Right lobe of liver (tissue), 6 donors: ENCODE results near the gene PITX2. TPM values are rescaled to one million over a fixed set of nuclear protein-coding genes. Genes with fewer than 3 reads are reported as not detected.

ENCODE experiments used
- ATAC-seq, 4 donors: fragments of 200-7000 bp; cut with Tn5 transposase; one replicate each; pipeline ENCODE4 v1.9.1; 2020; ENCODE audit warnings: mild to moderate bottlenecking in 4 of 4, moderate library complexity in 4 of 4
- DNase-seq, 3 donors: peaks; one replicate each; pipeline ENCODE4 v3.0.0-alpha.2; 2020
- H3K27ac ChIP-seq, 3 donors: fragments of 200-600 bp; one replicate each; pipeline ENCODE4 v1.8.0; 2022
- H3K27me3 ChIP-seq, 2 donors: fragments of 200-600 bp; one replicate each; pipeline ENCODE4 v1.8.0; 2022
- H3K36me3 ChIP-seq, 4 donors: fragments of 200-600 bp; sonication (generic) in 1 of 4; one replicate each; pipeline versions ENCODE4 v1.5.1 to v1.8.0; 2017 to 2022; ENCODE audit warnings: control low read depth in 1 of 4
- H3K4me1 ChIP-seq, 4 donors: fragments of 200-600 bp; sonication (generic) in 1 of 4; one replicate each; pipeline versions ENCODE4 v1.5.1 to v1.8.0; 2017 to 2022; ENCODE audit warnings: control low read depth in 1 of 4
- H3K4me3 ChIP-seq, 3 donors: fragments of 200-600 bp; one replicate each; pipeline ENCODE4 v1.8.0; 2022
- H3K9me3 ChIP-seq, 4 donors: fragments of 200-600 bp; sonication (generic) in 1 of 4; one replicate each; pipeline versions ENCODE4 v1.5.1 to v1.8.0; 2017 to 2022; ENCODE audit warnings: control low read depth in 1 of 4
- CTCF ChIP-seq, 4 donors: fragments of 200-600 bp in 3 of 4; fragments of 450-650 bp in 1 of 4; IDR thresholded peaks; one replicate each; pipeline versions ENCODE4 v1.5.1 to v1.8.0; 2016 to 2022; ENCODE audit warnings: antibody characterized with exemption in 4 of 4, mild to moderate bottlenecking in 2 of 4
- POLR2A ChIP-seq: fragments of 450-650 bp; IDR thresholded peaks from one replicate; pipeline ENCODE4 v1.6.1; 2017; ENCODE audit warnings: antibody characterized with exemption, mild to moderate bottlenecking
- WGBS: methylation state at CpG from one replicate; pipeline ENCODE4 v1.1.6; 2018; ENCODE audit warnings: low coverage, low lambda C conversion rate; ENCODE audit not compliant: insufficient coverage; ENCODE audit errors: missing lambda C conversion rate; 5-methylcytosine and 5-hydroxymethylcytosine counted together
- intact Hi-C, 2 donors: fragments of 100-400 bp; cut with DNase I; formaldehyde crosslinking; loops; one replicate each; pipeline versions ENCODE4 v1.11.2 to v1.14.1; 2022
- total RNA-seq, 6 experiments: library from RNA; depleted of rRNA in 2 of 6; stranded (reverse); fragments of >200 nt in 2 of 6; fragmentation: NEBNext Ultra II Directional in 3 of 6; extraction: Animal tissue kit (Norgen Biotek cat#: 25700) in 3 of 6; gene quantifications; one replicate each; pipeline versions ENCODE4 v1.1.0 to v1.2.4, GENCODE V29; 2016 to 2023
- donor health status: DM: no; HTN: yes; CAD: no.
- donor health status: DM: no; HTN: no; CAD: no.
- donor health status: DM: no; HTN: no; CAD: no.
- donor health status: DM: no; HTN: yes; CAD: no.
- donor health status: DM: no; HTN: yes; CAD: no.

PITX2 gene
- total RNA-seq, 6 experiments from 2014 or later: not detected

DNA sequence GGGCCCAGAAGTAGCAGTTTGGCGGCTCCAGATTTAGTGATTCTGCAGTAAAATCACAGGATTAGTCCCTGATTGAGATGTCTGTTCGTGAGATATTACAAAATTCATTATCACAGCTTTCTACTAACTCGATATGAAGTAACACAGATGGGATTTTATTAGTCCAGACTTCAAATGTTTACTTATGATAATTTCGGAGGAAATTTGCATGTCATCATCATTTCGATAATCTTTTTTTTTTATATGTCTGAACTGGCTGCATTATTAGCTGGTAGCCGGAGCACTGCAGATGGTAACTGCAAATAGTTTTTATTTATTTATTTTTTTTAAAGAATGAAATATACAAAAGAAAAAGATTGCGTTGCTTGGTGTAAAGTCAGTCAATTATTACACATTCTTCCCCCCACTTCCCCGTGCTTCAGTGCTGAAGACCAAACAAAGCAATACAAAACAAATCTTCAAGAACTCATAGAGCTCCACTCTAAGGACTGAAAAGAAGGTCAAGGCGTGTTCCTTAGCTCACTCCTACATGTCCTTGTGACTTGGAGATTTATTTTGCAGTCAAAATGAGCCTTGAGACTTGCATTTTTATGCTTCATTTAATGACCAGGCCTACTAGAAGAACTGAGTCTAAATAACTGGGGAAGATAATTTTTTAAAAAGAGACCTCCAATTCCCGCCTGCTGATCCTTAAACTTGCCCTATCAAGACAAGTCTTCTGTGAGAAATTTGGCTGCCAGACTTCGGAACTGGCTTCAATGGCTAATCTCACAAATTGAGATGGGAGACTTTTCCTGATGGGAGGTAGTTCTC, 11.7 kb upstream of the PITX2 start:
- intact Hi-C loops: no loop called here
- no peak for ATAC-seq
- WGBS: 15% methylated on average over 11 of the region's 11 CpGs

GRCh38 chr4:110633358-110634341, 10.8 kb upstream of the PITX2 start:
- WGBS: 7% methylated on average over 48 of the region's 59 CpGs
- Histone ChIP-seq H3K9me3 (no peaks in the 10 kb centered on the region), H3K27ac (no peak overlapping the region), H3K27me3 (peaks cover 46 to 89% of the 10 kb centered on the region in 2 donors), H3K4me3 (no peak overlapping the region), H3K36me3 (no peaks in the 10 kb centered on the region), H3K4me1 (peaks cover 0 to 11% (median 2%) of the 10 kb centered on the region in 4 donors)
- ATAC-seq: no peak
- DNase-seq: no peak
- intact Hi-C loops: no loop called here
- TF ChIP-seq POLR2A (no peak), CTCF (IDR thresholded peaks at IDR 0.05) (no peak)

More for the DNA sequence above, 11.7 kb upstream of the PITX2 start:
- Histone ChIP-seq H3K27me3 (peaks cover 45 to 89% of the 10 kb centered on the region in 2 donors), H3K36me3 (no peaks in the 10 kb centered on the region), H3K4me1 (peaks cover 0 to 11% (median 2%) of the 10 kb centered on the region in 4 donors), H3K9me3 (no peaks in the 10 kb centered on the region), H3K4me3 (no peak overlapping the region), H3K27ac (no peak overlapping the region)
- TF ChIP-seq CTCF (IDR thresholded peaks at IDR 0.05): no peak
- TF ChIP-seq POLR2A: no peak
- DNase-seq: no peak

DNA sequence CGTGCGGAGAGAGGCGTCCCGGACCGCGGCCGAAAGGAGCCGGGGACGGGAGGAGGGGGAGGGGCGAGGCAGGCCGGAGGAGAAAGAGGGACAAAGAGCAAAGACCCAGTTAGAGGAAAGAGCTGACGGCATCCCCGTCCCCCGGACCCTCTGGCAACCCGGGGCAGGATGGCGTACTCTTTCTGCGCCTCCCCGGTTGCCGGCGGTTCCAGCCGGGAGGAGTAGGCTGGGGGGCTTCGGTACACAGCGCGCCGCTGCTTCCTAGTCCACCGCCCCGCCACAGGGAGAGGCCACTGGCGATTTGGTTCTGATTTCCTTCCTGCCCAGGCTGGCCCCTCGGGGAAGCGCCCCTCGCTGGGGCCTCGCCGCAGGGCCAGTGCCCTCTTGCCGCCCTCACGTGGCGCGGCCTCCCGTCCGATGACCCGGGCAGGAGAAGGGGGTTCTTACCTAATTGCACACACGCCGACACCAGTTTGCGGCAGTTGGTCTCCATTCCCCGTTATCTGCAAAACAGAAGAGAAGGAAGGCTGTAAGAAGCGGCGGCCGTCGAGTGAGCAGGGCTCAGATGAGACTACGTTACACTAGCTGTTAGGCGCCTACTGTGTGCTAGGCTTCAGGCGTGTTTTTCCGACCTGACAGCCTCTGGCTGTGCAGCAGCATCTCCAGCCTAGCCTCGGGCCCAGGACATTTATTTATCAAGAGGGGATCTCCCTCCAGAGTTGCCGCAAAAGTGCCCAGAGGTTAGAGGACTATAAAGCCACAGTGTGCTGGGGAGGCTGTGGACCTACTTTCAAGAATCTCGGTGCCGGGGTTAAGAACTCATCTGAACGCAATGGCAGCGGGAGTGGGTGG, 9.9 kb upstream of the PITX2 start:
- H3K4me3 ChIP-seq: peak overlapping the region in 2 of 3 donors; percentile 3 to 10
- no peak for TF ChIP-seq POLR2A
- no peak for DNase-seq
- intact Hi-C loops: no loop called here
- H3K9me3 ChIP-seq: no peaks in the 10 kb centered on the region
- 6% methylated on average over 29 of the region's 58 CpGs for WGBS
- ATAC-seq: no peak
- H3K27me3 ChIP-seq: peaks cover 46 to 88% of the 10 kb centered on the region in 2 donors
- H3K27ac ChIP-seq: no peak overlapping the region
- peaks cover 0 to 11% (median 2%) of the 10 kb centered on the region in 4 donors for H3K4me1 ChIP-seq
- no peaks in the 10 kb centered on the region for H3K36me3 ChIP-seq

- Histone ChIP-seq H3K4me3 (peak overlapping the region; percentile 3 to 14 (median 10)), H3K27me3 (peaks cover 43 to 79% of the 10 kb centered on the region in 2 donors), H3K36me3 (no peaks in the 10 kb centered on the region), H3K4me1 (peaks cover 0 to 11% (median 2%) of the 10 kb centered on the region in 4 donors), H3K9me3 (no peaks in the 10 kb centered on the region), H3K27ac (no peak overlapping the region)
- TF ChIP-seq CTCF (IDR thresholded peaks at IDR 0.05) (peak; percentile 58 to 78 (median 71)), POLR2A (no peak)
- intact Hi-C loops: no loop called here
- ATAC-seq (peak; percentile 96 to 99 (median 96)), DNase-seq (peak; percentile 72 to 73 (median 73))
- 6% methylated on average over 23 of the region's 63 CpGs for WGBS
These were observed 9.0 kb upstream of the PITX2 start for GRCh38 chr4:110631584-110632505.
